Activated CD8-positive, alpha-beta T cell treated with anti-CD3 and anti-CD28 coated beads for 36 hours (primary cell): ENCODE measurements around the gene ANKRD33. TPM values are rescaled to one million over a fixed set of nuclear protein-coding genes. Genes with fewer than 3 reads are reported as not detected.

ENCODE experiments used
- ATAC-seq: fragments of 200-7000 bp; cut with Tn5 transposase; one replicate; pipeline ENCODE4 v1.10.0; 2021; ENCODE audit warnings: mild to moderate bottlenecking, moderate library complexity
- CTCF ChIA-PET: fragments of 350-600 bp; sonication (Branson Sonifier 250); formaldehyde crosslinking; loops from one replicate; lab custom pipeline; 2021; ENCODE audit warnings: antibody characterized with exemption; lab: Charles Lee
- POLR2A ChIA-PET: fragments of 350-600 bp; sonication (Branson Sonifier 250); formaldehyde crosslinking; loops from one replicate; lab custom pipeline; 2021; ENCODE audit warnings: antibody characterized with exemption; lab: Charles Lee
- DNase-seq: peaks from one replicate; pipeline ENCODE4 v3.0.0-alpha.2; 2020
- H3K27ac Mint-ChIP-seq: one replicate; pipeline ENCODE4 v1.8.0; 2021; ENCODE audit warnings: mild to moderate bottlenecking, mixed read lengths
- H3K27me3 Mint-ChIP-seq: one replicate; pipeline ENCODE4 v1.8.0; 2021; ENCODE audit warnings: mixed read lengths
- H3K36me3 Mint-ChIP-seq: one replicate; pipeline ENCODE4 v1.8.0; 2021; ENCODE audit warnings: low read depth, mixed read lengths
- H3K4me1 Mint-ChIP-seq: one replicate; pipeline ENCODE4 v1.8.0; 2021; ENCODE audit warnings: low read depth, mixed read lengths
- H3K4me3 Mint-ChIP-seq: one replicate; pipeline ENCODE4 v1.8.0; 2021; ENCODE audit warnings: mild to moderate bottlenecking, moderate library complexity, mixed read lengths
- H3K9me3 Mint-ChIP-seq: one replicate; pipeline ENCODE4 v1.8.0; 2021; ENCODE audit warnings: mixed read lengths
- intact Hi-C: fragments of 100-400 bp; cut with micrococcal nuclease; formaldehyde crosslinking; loops from one replicate; pipeline ENCODE4 v1.10.0; 2022
- total RNA-seq, 2 experiments: library from RNA; stranded (reverse); gene quantifications; one replicate each; pipeline ENCODE4 v1.2.3, GENCODE V29; 2021
- TF ChIP-seq, protein P1 (sequence below): fragments of 200-600 bp; IDR thresholded peaks from one replicate; pipeline ENCODE4 v1.8.0; 2022; ENCODE audit warnings: antibody characterized with exemption, mild to moderate bottlenecking

The ANKRD33 gene
- total RNA-seq, 2 experiments from 2014 or later, result not detected

DNA sequence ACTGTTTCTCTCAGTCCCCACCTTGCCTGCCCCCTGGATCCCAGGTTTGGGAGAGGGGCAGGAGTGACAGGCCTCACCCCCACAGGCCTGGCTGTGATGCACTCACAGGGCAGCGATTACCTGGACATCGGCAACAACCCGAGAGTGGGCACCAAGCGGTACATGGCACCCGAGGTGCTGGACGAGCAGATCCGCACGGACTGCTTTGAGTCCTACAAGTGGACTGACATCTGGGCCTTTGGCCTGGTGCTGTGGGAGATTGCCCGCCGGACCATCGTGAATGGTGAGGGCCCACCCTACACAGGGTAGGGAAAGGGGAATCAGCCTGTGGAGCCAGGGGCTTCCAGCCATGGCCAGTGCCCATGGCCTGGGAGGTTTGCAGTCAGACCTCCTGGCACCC is 28.0 kb downstream of the ANKRD33 start:
- H3K27ac Mint-ChIP-seq, result no peak overlapping the region
- no peaks in the 10 kb centered on the region for H3K9me3 Mint-ChIP-seq
- CTCF ChIA-PET, result interaction anchor here (1.0 kb wide), 1 partner anchor 10 kb away, joined by 4 read pairs; no protein-coding TSS in a partner anchor
- POLR2A ChIA-PET, result no interaction called here
- H3K4me1 Mint-ChIP-seq, result no peaks in the 10 kb centered on the region
- intact Hi-C loops, result no loop called here
- H3K36me3 Mint-ChIP-seq, result no peaks in the 10 kb centered on the region
- peaks cover 2% of the 10 kb centered on the region for H3K27me3 Mint-ChIP-seq
- DNase-seq (no peak), ATAC-seq (no peak)
- H3K4me3 Mint-ChIP-seq, result no peak overlapping the region
- TF ChIP-seq, protein P1, sequence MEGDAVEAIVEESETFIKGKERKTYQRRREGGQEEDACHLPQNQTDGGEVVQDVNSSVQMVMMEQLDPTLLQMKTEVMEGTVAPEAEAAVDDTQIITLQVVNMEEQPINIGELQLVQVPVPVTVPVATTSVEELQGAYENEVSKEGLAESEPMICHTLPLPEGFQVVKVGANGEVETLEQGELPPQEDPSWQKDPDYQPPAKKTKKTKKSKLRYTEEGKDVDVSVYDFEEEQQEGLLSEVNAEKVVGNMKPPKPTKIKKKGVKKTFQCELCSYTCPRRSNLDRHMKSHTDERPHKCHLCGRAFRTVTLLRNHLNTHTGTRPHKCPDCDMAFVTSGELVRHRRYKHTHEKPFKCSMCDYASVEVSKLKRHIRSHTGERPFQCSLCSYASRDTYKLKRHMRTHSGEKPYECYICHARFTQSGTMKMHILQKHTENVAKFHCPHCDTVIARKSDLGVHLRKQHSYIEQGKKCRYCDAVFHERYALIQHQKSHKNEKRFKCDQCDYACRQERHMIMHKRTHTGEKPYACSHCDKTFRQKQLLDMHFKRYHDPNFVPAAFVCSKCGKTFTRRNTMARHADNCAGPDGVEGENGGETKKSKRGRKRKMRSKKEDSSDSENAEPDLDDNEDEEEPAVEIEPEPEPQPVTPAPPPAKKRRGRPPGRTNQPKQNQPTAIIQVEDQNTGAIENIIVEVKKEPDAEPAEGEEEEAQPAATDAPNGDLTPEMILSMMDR, result no peak

DNA sequence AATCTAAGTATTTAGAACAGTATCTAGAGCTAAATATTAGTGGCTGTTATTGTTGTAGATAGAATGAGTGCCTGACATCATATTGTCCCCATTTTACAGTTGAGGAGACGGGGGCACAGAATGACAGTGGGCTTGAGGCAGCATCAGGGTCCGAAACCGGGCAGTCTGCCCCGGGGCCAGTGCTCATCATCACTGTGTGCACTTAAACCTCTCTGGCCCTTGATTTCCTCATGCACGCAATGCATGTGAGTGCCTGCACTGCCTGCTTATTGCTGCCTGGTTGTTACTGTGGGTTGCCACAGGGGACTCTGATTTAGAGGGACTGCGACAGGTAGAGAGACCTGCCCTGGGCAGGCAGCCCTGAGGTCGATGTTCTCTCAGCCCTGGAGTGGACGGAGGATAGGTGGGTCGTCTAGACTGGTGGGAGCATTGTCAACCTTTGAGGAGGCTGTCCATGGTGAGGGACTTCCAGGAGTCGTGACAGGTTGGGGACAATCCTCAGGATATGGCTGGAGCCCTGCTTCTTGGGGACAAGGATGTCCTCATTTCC is 29.2 kb downstream of the ANKRD33 start:
- DNase-seq (no peak), ATAC-seq (no peak)
- Mint-ChIP-seq H3K4me1 (no peaks in the 10 kb centered on the region), H3K27me3 (peaks cover 2% of the 10 kb centered on the region), H3K9me3 (no peaks in the 10 kb centered on the region), H3K36me3 (no peaks in the 10 kb centered on the region), H3K27ac (no peak overlapping the region), H3K4me3 (no peak overlapping the region)
- TF ChIP-seq, protein P1, result no peak
- CTCF ChIA-PET, result interaction anchor here (1.2 kb wide), 1 partner anchor 9 kb away, joined by 3 read pairs; no protein-coding TSS in a partner anchor
- intact Hi-C loops, result no loop called here
- POLR2A ChIA-PET, result no interaction called here

DNA sequence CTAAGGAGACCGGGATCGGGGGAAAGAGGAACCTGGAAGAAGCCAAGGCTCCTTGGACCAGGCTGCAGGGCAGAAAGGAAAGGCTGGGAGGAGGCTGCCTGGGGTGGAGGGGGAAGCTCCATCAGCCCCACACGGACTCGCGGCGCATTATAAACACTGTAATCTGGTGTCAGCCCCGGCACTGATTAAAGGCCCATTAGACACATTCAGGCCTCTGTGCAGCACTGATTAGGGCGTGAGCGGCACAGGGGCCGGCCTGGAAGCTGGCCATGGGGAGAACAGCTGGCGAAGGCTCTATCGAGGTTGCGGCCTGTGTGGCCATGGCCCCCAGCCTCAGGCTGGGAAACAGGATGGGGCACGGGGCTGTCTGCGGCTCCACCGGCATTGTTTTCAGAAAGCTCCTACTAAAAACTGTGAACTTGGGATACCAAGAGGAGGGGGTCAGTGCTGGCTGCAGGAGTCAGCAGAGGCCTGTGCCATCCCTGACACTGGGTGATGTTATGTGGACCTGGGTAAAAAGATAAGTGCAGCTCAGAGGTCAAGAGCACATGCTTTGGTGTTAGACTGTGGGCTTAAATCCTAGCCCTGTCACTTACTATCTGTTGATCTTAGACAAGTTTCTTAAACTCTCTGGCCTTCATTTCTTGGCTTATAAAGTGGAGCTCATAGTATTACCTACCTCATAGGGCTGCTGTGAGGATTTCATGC is 30.0 kb downstream of the ANKRD33 start:
- no peak overlapping the region for H3K27ac Mint-ChIP-seq
- H3K27me3 Mint-ChIP-seq, result peaks cover 2% of the 10 kb centered on the region
- TF ChIP-seq, protein P1, result no peak
- H3K9me3 Mint-ChIP-seq, result no peaks in the 10 kb centered on the region
- ChIA-PET POLR2A (no interaction called here), CTCF (interaction anchor here (1.2 kb wide), 1 partner anchor 8 kb away, joined by 3 read pairs; no protein-coding TSS in a partner anchor)
- H3K4me3 Mint-ChIP-seq, result no peak overlapping the region
- intact Hi-C loops, result no loop called here
- ATAC-seq (no peak), DNase-seq (no peak)
- H3K36me3 Mint-ChIP-seq, result no peaks in the 10 kb centered on the region
- no peaks in the 10 kb centered on the region for H3K4me1 Mint-ChIP-seq

DNA sequence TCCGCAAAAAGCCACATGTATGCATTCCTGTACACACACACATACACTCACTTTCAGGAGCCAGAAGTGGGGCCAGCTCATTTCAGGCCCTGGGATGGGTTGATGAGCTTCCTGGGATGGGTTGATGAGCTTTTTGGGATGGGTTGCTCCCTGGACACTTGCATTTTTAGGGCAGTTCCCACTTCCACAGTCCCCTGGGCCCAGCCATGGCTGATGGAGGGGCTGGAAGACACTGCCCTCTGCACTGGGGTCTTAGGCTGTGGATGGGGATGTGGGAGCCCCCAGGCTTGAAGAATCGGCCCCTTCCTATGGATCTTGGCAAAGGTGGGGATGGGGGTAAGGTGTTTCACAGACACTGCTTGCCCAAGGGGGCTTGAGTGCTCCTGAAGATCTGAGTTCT is 32.1 kb downstream of the ANKRD33 start:
- no peak for DNase-seq
- H3K36me3 Mint-ChIP-seq, result no peaks in the 10 kb centered on the region
- peaks cover 6% of the 10 kb centered on the region for H3K4me1 Mint-ChIP-seq
- H3K4me3 Mint-ChIP-seq, result no peak overlapping the region
- no peak overlapping the region for H3K27ac Mint-ChIP-seq
- no peaks in the 10 kb centered on the region for H3K27me3 Mint-ChIP-seq
- TF ChIP-seq, protein P1, result no peak
- ChIA-PET CTCF (no interaction called here), POLR2A (no interaction called here)
- no peak for ATAC-seq
- H3K9me3 Mint-ChIP-seq, result no peaks in the 10 kb centered on the region
- intact Hi-C loops, result no loop called here
